Psoas muscle (tissue), 8 donors: ENCODE data around the gene TRAPPC6A. TPM values are rescaled to one million over a fixed set of nuclear protein-coding genes. Genes with fewer than 3 reads are reported as not detected.
A peak's percentile ranks its signal among the peaks of the same experiment; 100 is the strongest.

ENCODE experiments used
- ATAC-seq, 4 donors: fragments of 200-7000 bp; cut with Tn5 transposase; one replicate each; pipeline ENCODE4 v1.9.1; 2020; ENCODE audit warnings: moderate library complexity in 3 of 4, mild to moderate bottlenecking in 2 of 4
- DNase-seq, 2 donors: peaks; one replicate each; pipeline ENCODE4 v3.0.0-alpha.2; 2020
- H3K27ac ChIP-seq: fragments of 200-600 bp; one replicate; pipeline ENCODE4 v1.8.0; 2022
- H3K27me3 ChIP-seq, 3 donors: fragments of 200-600 bp in 1 of 3; one replicate each; pipeline versions ENCODE4 v1.6.1 to v1.8.0; 2013 to 2022; ENCODE audit warnings: low read length in 2 of 3, mild to moderate bottlenecking in 2 of 3, moderate library complexity in 1 of 3; ENCODE audit not compliant: insufficient read depth in 3 of 3
- H3K36me3 ChIP-seq, 2 donors: fragments of 200-600 bp in 1 of 2; one replicate each; pipeline versions ENCODE4 v1.6.1 to v1.8.0; 2013 to 2022; ENCODE audit warnings: low read depth in 1 of 2, mild to moderate bottlenecking in 1 of 2, moderate library complexity in 1 of 2; ENCODE audit not compliant: insufficient read depth in 1 of 2
- H3K4me1 ChIP-seq: fragments of 200-600 bp; one replicate; pipeline ENCODE4 v1.8.0; 2022
- H3K4me3 ChIP-seq: fragments of 200-600 bp; one replicate; pipeline ENCODE4 v1.8.0; 2022; ENCODE audit warnings: mild to moderate bottlenecking
- H3K9me3 ChIP-seq: fragments of 200-600 bp; one replicate; pipeline ENCODE4 v1.8.0; 2022
- CTCF ChIP-seq: fragments of 200-600 bp; IDR thresholded peaks from one replicate; pipeline ENCODE4 v1.8.0; 2022; ENCODE audit warnings: antibody characterized with exemption
- WGBS, 3 donors: extraction: QIAGEN DNeasy Blood & Tissue Kit; methylation state at CpG; one replicate each; pipeline versions ENCODE4 v1.1.6 to v1.1.7; 2013; 5-methylcytosine and 5-hydroxymethylcytosine counted together
- intact Hi-C, 2 donors: fragments of 100-400 bp; cut with DNase I; formaldehyde crosslinking; loops; one replicate each; pipeline versions ENCODE4 v1.11.0 to v1.14.2; 2022
- polyA plus RNA-seq, 3 donors: library from polyadenylated mRNA; stranded (reverse); fragments of 200-250 nt; gene quantifications; one replicate each; pipeline ENCODE4 v1.2.3, GENCODE V29; 2013
- total RNA-seq, 4 donors: library from RNA; stranded (reverse); fragmentation: NEBNext Ultra II Directional in 2 of 4; extraction: Animal tissue kit (Norgen Biotek cat#: 25700) in 2 of 4; gene quantifications; one replicate each; pipeline versions ENCODE4 v1.2.1 to v1.2.4, GENCODE V29; 2021 to 2023
- donor health status: healthy with polysubstance abuse.
- donor health status: DM: no; HTN: no; CAD: no; lungs with moderate emphysema.
- donor health status: Bipolar disorder and iron deficiency.
- donor health status: healthy.
- donor health status: DM: yes; HTN: yes; CAD: no.
- donor health status: DM: no; HTN: no; CAD: no.
- donor health status: DM: no; HTN: no; CAD: no.
- donor health status: DM: yes; HTN: yes; CAD: no.

The TRAPPC6A gene
- total and polyA plus RNA-seq, 7 donors, result 10.8 to 42.2 (median 14.5) TPM

- 86 to 90% (median 89%) methylated on average over 21 of the region's 21 CpGs for WGBS, 3 donors
- DNase-seq, result no peak
- Histone ChIP-seq H3K36me3 (peaks cover 0 to 1% of the 10 kb centered on the region in 2 donors), H3K4me1 (peaks cover 4% of the 10 kb centered on the region), H3K4me3 (no peak overlapping the region), H3K9me3 (no peaks in the 10 kb centered on the region), H3K27ac (no peak overlapping the region), H3K27me3 (no peaks in the 10 kb centered on the region)
- TF ChIP-seq CTCF, result no peak
- intact Hi-C loops, result no loop called here
- ATAC-seq, result no peak
Observed at GRCh38 chr19:45135176-45135885, 42.7 kb downstream of the TRAPPC6A start.

- 90 to 93% (median 91%) methylated on average over 8 of the region's 8 CpGs for WGBS, 3 donors
- DNase-seq (no peak), ATAC-seq (no peak)
- H3K27me3 ChIP-seq, result no peaks in the 10 kb centered on the region
- intact Hi-C loops, result no loop called here
- peaks cover 4% of the 10 kb centered on the region for H3K4me1 ChIP-seq
- H3K36me3 ChIP-seq, result no peaks in the 10 kb centered on the region
- H3K27ac ChIP-seq, result no peak overlapping the region
- no peak overlapping the region for H3K4me3 ChIP-seq
- no peaks in the 10 kb centered on the region for H3K9me3 ChIP-seq
- TF ChIP-seq CTCF, result no peak
Observed at GRCh38 chr19:45133661-45134060, 44.4 kb downstream of the TRAPPC6A start.

GRCh38 chr19:45130888-45131615 lies 47.0 kb downstream of the TRAPPC6A start:
- peak; percentile 33 for TF ChIP-seq CTCF
- Histone ChIP-seq H3K9me3 (no peaks in the 10 kb centered on the region), H3K36me3 (no peaks in the 10 kb centered on the region), H3K27ac (no peak overlapping the region), H3K4me1 (no peaks in the 10 kb centered on the region), H3K4me3 (no peak overlapping the region), H3K27me3 (no peaks in the 10 kb centered on the region)
- ATAC-seq (peak; percentile 55 to 80 (median 68)), DNase-seq (no peak)
- 39 to 53% (median 42%) methylated on average over 12 to 13 of the region's 13 CpGs for WGBS, 3 donors
- intact Hi-C loops, result no loop called here

GRCh38 chr19:45130236-45130635 lies 47.8 kb downstream of the TRAPPC6A start:
- intact Hi-C loops, result no loop called here
- Histone ChIP-seq H3K9me3 (no peaks in the 10 kb centered on the region), H3K27ac (no peak overlapping the region), H3K27me3 (no peaks in the 10 kb centered on the region), H3K4me3 (no peak overlapping the region), H3K4me1 (peaks cover 4% of the 10 kb centered on the region), H3K36me3 (no peaks in the 10 kb centered on the region)
- WGBS, 3 donors, result 72 to 80% (median 75%) methylated on average over 13 of the region's 13 CpGs
- no peak for TF ChIP-seq CTCF
- DNase-seq, result no peak
- ATAC-seq, result no peak
